ENCODE data around the gene RNF20.
"Not testable (repeated sequence)": the region's sequence is repeated elsewhere in the genome, so short reads cannot be mapped to it uniquely, and the experiment has no call there.

RNF20 gene

GRCh38 chr9:101512116-101512515 is 21.5 kb upstream of the RNF20 start:
- DNase-seq (ENCODE audit: low read depth), result no peak
- no peak overlapping the region for H3K4me3 ChIP-seq (ENCODE audit: control insufficient read depth, low read depth, low read length)
- no peak for TF ChIP-seq CTCF (conservative IDR thresholded peaks at IDR 0.05; ENCODE audit: control insufficient read depth, insufficient read depth, low read depth, low read length)

- no peak for TF ChIP-seq CTCF (conservative IDR thresholded peaks at IDR 0.05; ENCODE audit: control insufficient read depth, insufficient read depth, low read depth, low read length)
- no peak for DNase-seq (ENCODE audit: low read depth)
- H3K4me3 ChIP-seq (ENCODE audit: control insufficient read depth, low read depth, low read length), result no peak overlapping the region
These were observed 20.3 kb upstream of the RNF20 start for GRCh38 chr9:101513351-101513750.

- DNase-seq (ENCODE audit: low read depth), result no peak
- no peak for TF ChIP-seq CTCF (conservative IDR thresholded peaks at IDR 0.05; ENCODE audit: control insufficient read depth, insufficient read depth, low read depth, low read length)
- H3K4me3 ChIP-seq (ENCODE audit: control insufficient read depth, low read depth, low read length), result no peak overlapping the region
These were observed 19.6 kb upstream of the RNF20 start for GRCh38 chr9:101514071-101514470.

- TF ChIP-seq CTCF (conservative IDR thresholded peaks at IDR 0.05; ENCODE audit: control insufficient read depth, insufficient read depth, low read depth, low read length), result no peak
- no peak overlapping the region for H3K4me3 ChIP-seq (ENCODE audit: control insufficient read depth, low read depth, low read length)
- no peak for DNase-seq (ENCODE audit: low read depth)
These were observed 17.0 kb upstream of the RNF20 start for GRCh38 chr9:101516655-101517054.

- H3K4me3 ChIP-seq (ENCODE audit: control insufficient read depth, low read depth, low read length); DNase-seq (ENCODE audit: low read depth): not testable (repeated sequence)
These were observed 15.2 kb upstream of the RNF20 start for GRCh38 chr9:101518489-101518888.

- no peak for TF ChIP-seq CTCF (conservative IDR thresholded peaks at IDR 0.05; ENCODE audit: control insufficient read depth, insufficient read depth, low read depth, low read length)
- no peak for DNase-seq (ENCODE audit: low read depth)
- no peak overlapping the region for H3K4me3 ChIP-seq (ENCODE audit: control insufficient read depth, low read depth, low read length)
These were observed 9.3 kb upstream of the RNF20 start for GRCh38 chr9:101524371-101524770.

- no peak overlapping the region for H3K4me3 ChIP-seq (ENCODE audit: control insufficient read depth, low read depth, low read length)
- DNase-seq (ENCODE audit: low read depth), result no peak
- no peak for TF ChIP-seq CTCF (conservative IDR thresholded peaks at IDR 0.05; ENCODE audit: control insufficient read depth, insufficient read depth, low read depth, low read length)
These were observed 6.6 kb upstream of the RNF20 start for GRCh38 chr9:101527066-101527465.

All from fibroblast of mammary gland (primary cell).